ENCODE results near the gene PSMB5. TPM values are rescaled to one million over a fixed set of nuclear protein-coding genes. Genes with fewer than 3 reads are reported as not detected.

Gene PSMB5
- total RNA-seq, 5 donors from 2014 or later (not counting 1 experiment from before 2014, with no cell fraction given), result 20.6 to 43.9 (median 38.0) TPM

GRCh38 chr14:23047034-23047634, 12.4 kb upstream of the PSMB5 start:
- H3K4me3 ChIP-seq (ENCODE audit: control insufficient read depth in 1 of 2, extremely low read depth in 1 of 2, low read length in 1 of 2), result no peak overlapping the region
- no peaks in the 10 kb centered on the region for H3K36me3 Mint-ChIP-seq
- ATAC-seq (replicated peaks in 1 of 4) (no peak), DNase-seq (no peak)
- CTCF ChIA-PET, result no interaction called here
- WGBS (ENCODE audit: insufficient coverage), result 75% methylated on average over 3 of the region's 6 CpGs
- no peaks in the 10 kb centered on the region for H3K4me1 Mint-ChIP-seq
- H3K4me1 ChIP-seq (ENCODE audit: control insufficient read depth in 1 of 2, extremely low read depth in 1 of 2, insufficient read depth in 2 of 2, low read length in 2 of 2), result no peaks in the 10 kb centered on the region
- H3K9me3 Mint-ChIP-seq, result no peaks in the 10 kb centered on the region
- POLR2A ChIA-PET, result no interaction called here
- H3K27me3 ChIP-seq (replicated peaks in 1 of 2; ENCODE audit: control insufficient read depth in 2 of 2, extremely low read depth in 1 of 2, insufficient read depth in 2 of 2, low read length in 1 of 2), result peaks cover 0 to 5% of the 10 kb centered on the region in 2 experiments
- H3K9me3 ChIP-seq, result no peaks in the 10 kb centered on the region
- no peaks in the 10 kb centered on the region for H3K36me3 ChIP-seq (ENCODE audit: control insufficient read depth in 2 of 2, extremely low read depth in 1 of 2, insufficient read depth in 1 of 2, low read length in 1 of 2)
- H3K27me3 Mint-ChIP-seq, result peaks cover 0 to 3% of the 10 kb centered on the region in 2 donors
- no peak overlapping the region for H3K4me3 Mint-ChIP-seq
- H3K27ac ChIP-seq (ENCODE audit: low read length), result no peak overlapping the region
- no peak overlapping the region for H3K27ac Mint-ChIP-seq

- peaks cover 0 to 10% of the 10 kb centered on the region in 2 experiments for H3K27me3 ChIP-seq (replicated peaks in 1 of 2; ENCODE audit: control insufficient read depth in 2 of 2, extremely low read depth in 1 of 2, insufficient read depth in 2 of 2, low read length in 1 of 2)
- no peak overlapping the region for H3K4me3 Mint-ChIP-seq
- 76% methylated on average over 9 of the region's 13 CpGs for WGBS (ENCODE audit: insufficient coverage)
- no peaks in the 10 kb centered on the region for H3K9me3 ChIP-seq
- no peaks in the 10 kb centered on the region for H3K4me1 ChIP-seq (ENCODE audit: control insufficient read depth in 1 of 2, extremely low read depth in 1 of 2, insufficient read depth in 2 of 2, low read length in 2 of 2)
- no peak overlapping the region for H3K27ac ChIP-seq (ENCODE audit: low read length)
- H3K4me1 Mint-ChIP-seq, result no peaks in the 10 kb centered on the region
- DNase-seq (no peak), ATAC-seq (replicated peaks in 1 of 4) (no peak)
- H3K36me3 Mint-ChIP-seq, result no peaks in the 10 kb centered on the region
- H3K9me3 Mint-ChIP-seq, result no peaks in the 10 kb centered on the region
- no peak overlapping the region for H3K4me3 ChIP-seq (ENCODE audit: control insufficient read depth in 1 of 2, extremely low read depth in 1 of 2, low read length in 1 of 2)
- peaks cover 0 to 3% of the 10 kb centered on the region in 2 donors for H3K27me3 Mint-ChIP-seq
- ChIA-PET CTCF (interaction anchor here in 1 of 2 donors (1.0 kb wide), 1 partner anchor 59 kb away, joined by 4 read pairs; no protein-coding TSS in a partner anchor), POLR2A (no interaction called here)
- no peak overlapping the region for H3K27ac Mint-ChIP-seq
- H3K36me3 ChIP-seq (ENCODE audit: control insufficient read depth in 2 of 2, extremely low read depth in 1 of 2, insufficient read depth in 1 of 2, low read length in 1 of 2), result no peaks in the 10 kb centered on the region
Measured at GRCh38 chr14:23045419-23046357, 11.0 kb upstream of the PSMB5 start.

- H3K9me3 Mint-ChIP-seq, result no peaks in the 10 kb centered on the region
- Histone ChIP-seq H3K4me3 (ENCODE audit: control insufficient read depth in 1 of 2, extremely low read depth in 1 of 2, low read length in 1 of 2) (no peak overlapping the region), H3K9me3 (no peaks in the 10 kb centered on the region), H3K4me1 (ENCODE audit: control insufficient read depth in 1 of 2, extremely low read depth in 1 of 2, insufficient read depth in 2 of 2, low read length in 2 of 2) (no peaks in the 10 kb centered on the region), H3K27ac (ENCODE audit: low read length) (no peak overlapping the region), H3K36me3 (ENCODE audit: control insufficient read depth in 2 of 2, extremely low read depth in 1 of 2, insufficient read depth in 1 of 2, low read length in 1 of 2) (no peaks in the 10 kb centered on the region), H3K27me3 (replicated peaks in 1 of 2; ENCODE audit: control insufficient read depth in 2 of 2, extremely low read depth in 1 of 2, insufficient read depth in 2 of 2, low read length in 1 of 2) (peaks cover 0 to 10% of the 10 kb centered on the region in 2 experiments)
- no peaks in the 10 kb centered on the region for H3K4me1 Mint-ChIP-seq
- H3K36me3 Mint-ChIP-seq, result no peaks in the 10 kb centered on the region
- ChIA-PET CTCF (no interaction called here), POLR2A (no interaction called here)
- H3K27me3 Mint-ChIP-seq, result peaks cover 0 to 3% of the 10 kb centered on the region in 2 donors
- ATAC-seq (replicated peaks in 1 of 4), result no peak
- DNase-seq, result no peak
- 96% methylated on average over 4 of the region's 8 CpGs for WGBS (ENCODE audit: insufficient coverage)
- no peak overlapping the region for H3K27ac Mint-ChIP-seq
- H3K4me3 Mint-ChIP-seq, result no peak overlapping the region
Measured at GRCh38 chr14:23044840-23045239, 10.1 kb upstream of the PSMB5 start.

GRCh38 chr14:23043754-23044153, 9.1 kb upstream of the PSMB5 start:
- no peak for DNase-seq
- Mint-ChIP-seq H3K9me3 (no peaks in the 10 kb centered on the region), H3K27ac (no peak overlapping the region), H3K36me3 (no peaks in the 10 kb centered on the region), H3K27me3 (peaks cover 0 to 3% of the 10 kb centered on the region in 2 donors), H3K4me3 (no peak overlapping the region), H3K4me1 (no peaks in the 10 kb centered on the region)
- no peak overlapping the region for H3K27ac ChIP-seq (ENCODE audit: low read length)
- WGBS (ENCODE audit: insufficient coverage), result no CpG with 5 or more reads among the region's 3 CpGs
- no peaks in the 10 kb centered on the region for H3K9me3 ChIP-seq
- H3K4me1 ChIP-seq (ENCODE audit: control insufficient read depth in 1 of 2, extremely low read depth in 1 of 2, insufficient read depth in 2 of 2, low read length in 2 of 2), result no peaks in the 10 kb centered on the region
- no peaks in the 10 kb centered on the region for H3K36me3 ChIP-seq (ENCODE audit: control insufficient read depth in 2 of 2, extremely low read depth in 1 of 2, insufficient read depth in 1 of 2, low read length in 1 of 2)
- no peak overlapping the region for H3K4me3 ChIP-seq (ENCODE audit: control insufficient read depth in 1 of 2, extremely low read depth in 1 of 2, low read length in 1 of 2)
- ChIA-PET CTCF (no interaction called here), POLR2A (no interaction called here)
- H3K27me3 ChIP-seq (replicated peaks in 1 of 2; ENCODE audit: control insufficient read depth in 2 of 2, extremely low read depth in 1 of 2, insufficient read depth in 2 of 2, low read length in 1 of 2), result peaks cover 0 to 10% of the 10 kb centered on the region in 2 experiments
- ATAC-seq (replicated peaks in 1 of 4), result no peak

GRCh38 chr14:23043145-23043544, 8.4 kb upstream of the PSMB5 start:
- Mint-ChIP-seq H3K9me3 (no peaks in the 10 kb centered on the region), H3K4me1 (no peaks in the 10 kb centered on the region), H3K4me3 (no peak overlapping the region), H3K27ac (no peak overlapping the region), H3K36me3 (no peaks in the 10 kb centered on the region), H3K27me3 (peaks cover 0 to 3% of the 10 kb centered on the region in 2 donors)
- no peaks in the 10 kb centered on the region for H3K36me3 ChIP-seq (ENCODE audit: control insufficient read depth in 2 of 2, extremely low read depth in 1 of 2, insufficient read depth in 1 of 2, low read length in 1 of 2)
- ATAC-seq (replicated peaks in 1 of 4) (no peak), DNase-seq (no peak)
- WGBS (ENCODE audit: insufficient coverage), result 73% methylated on average over 4 of the region's 6 CpGs
- no peak overlapping the region for H3K4me3 ChIP-seq (ENCODE audit: control insufficient read depth in 1 of 2, extremely low read depth in 1 of 2, low read length in 1 of 2)
- peaks cover 0 to 10% of the 10 kb centered on the region in 2 experiments for H3K27me3 ChIP-seq (replicated peaks in 1 of 2; ENCODE audit: control insufficient read depth in 2 of 2, extremely low read depth in 1 of 2, insufficient read depth in 2 of 2, low read length in 1 of 2)
- no peaks in the 10 kb centered on the region for H3K9me3 ChIP-seq
- no peaks in the 10 kb centered on the region for H3K4me1 ChIP-seq (ENCODE audit: control insufficient read depth in 1 of 2, extremely low read depth in 1 of 2, insufficient read depth in 2 of 2, low read length in 2 of 2)
- no peak overlapping the region for H3K27ac ChIP-seq (ENCODE audit: low read length)
- POLR2A ChIA-PET, result no interaction called here
- CTCF ChIA-PET, result no interaction called here

GRCh38 chr14:23042162-23042965, 7.7 kb upstream of the PSMB5 start, which contains the start of gene PSMB11:
TSS of gene PSMB11 (plus strand) at chr14:23042212. CDS start at chr14:23042226, 14 bp downstream.
- Histone ChIP-seq H3K27me3 (replicated peaks in 1 of 2; ENCODE audit: control insufficient read depth in 2 of 2, extremely low read depth in 1 of 2, insufficient read depth in 2 of 2, low read length in 1 of 2) (peaks cover 0 to 10% of the 10 kb centered on the region in 2 experiments), H3K4me1 (ENCODE audit: control insufficient read depth in 1 of 2, extremely low read depth in 1 of 2, insufficient read depth in 2 of 2, low read length in 2 of 2) (no peaks in the 10 kb centered on the region), H3K36me3 (ENCODE audit: control insufficient read depth in 2 of 2, extremely low read depth in 1 of 2, insufficient read depth in 1 of 2, low read length in 1 of 2) (no peaks in the 10 kb centered on the region), H3K27ac (ENCODE audit: low read length) (no peak within 1 kb of the TSS), H3K4me3 (ENCODE audit: control insufficient read depth in 1 of 2, extremely low read depth in 1 of 2, low read length in 1 of 2) (no peak within 1 kb of the TSS), H3K9me3 (no peaks in the 10 kb centered on the region)
- Mint-ChIP-seq H3K4me1 (no peaks in the 10 kb centered on the region), H3K27ac (no peak within 1 kb of the TSS), H3K9me3 (no peaks in the 10 kb centered on the region), H3K36me3 (no peaks in the 10 kb centered on the region), H3K4me3 (no peak within 1 kb of the TSS), H3K27me3 (no peaks in the 10 kb centered on the region)
- ChIA-PET CTCF (no interaction called here), POLR2A (no interaction called here)
- WGBS (ENCODE audit: insufficient coverage), result 94% methylated on average over 33 of the region's 36 CpGs
- no peak for DNase-seq
- ATAC-seq (replicated peaks in 1 of 4), result no peak

Measured in T-cell (primary cell).